ENCODE data around the gene GPC6. TPM values are rescaled to one million over a fixed set of nuclear protein-coding genes. Genes with fewer than 3 reads are reported as not detected.

The GPC6 gene
- total RNA-seq, 1 experiment from 2014 or later = 0.22 TPM

DNA sequence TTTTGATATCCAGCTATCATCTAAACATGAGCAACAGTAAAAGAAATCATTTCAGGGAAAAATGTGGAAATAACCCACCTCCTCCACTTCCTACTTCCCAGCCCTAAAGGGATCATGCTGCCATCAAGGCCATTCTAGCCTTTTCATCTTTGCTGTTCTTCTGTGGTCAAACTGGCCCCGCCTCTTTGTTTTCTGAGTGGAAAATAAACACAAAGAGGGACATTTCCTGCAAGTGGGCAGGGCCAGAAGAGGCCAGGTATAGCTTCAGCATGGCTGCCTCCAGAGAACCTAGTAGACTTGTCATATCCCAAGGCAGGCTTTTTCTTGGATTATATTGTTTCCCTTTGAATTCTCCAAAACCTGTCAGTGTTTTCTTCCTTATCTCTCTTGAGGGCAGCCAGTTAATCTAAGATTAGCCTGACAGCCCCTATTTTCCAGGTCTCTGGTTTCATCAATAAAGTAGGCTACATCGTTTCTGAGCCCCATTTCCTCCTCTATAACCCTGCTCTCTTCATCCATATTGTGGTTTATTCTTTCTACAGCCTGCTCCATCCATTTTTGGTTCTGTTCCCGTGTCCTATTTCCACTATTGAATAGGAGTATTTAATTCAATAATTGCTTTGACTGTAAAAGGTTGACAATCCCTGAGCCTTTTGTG is 117.6 kb downstream of the GPC6 start (continued):
- TF ChIP-seq, protein P1, sequence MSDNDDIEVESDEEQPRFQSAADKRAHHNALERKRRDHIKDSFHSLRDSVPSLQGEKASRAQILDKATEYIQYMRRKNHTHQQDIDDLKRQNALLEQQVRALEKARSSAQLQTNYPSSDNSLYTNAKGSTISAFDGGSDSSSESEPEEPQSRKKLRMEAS (IDR thresholded peaks at IDR 0.05) = no peak

DNA sequence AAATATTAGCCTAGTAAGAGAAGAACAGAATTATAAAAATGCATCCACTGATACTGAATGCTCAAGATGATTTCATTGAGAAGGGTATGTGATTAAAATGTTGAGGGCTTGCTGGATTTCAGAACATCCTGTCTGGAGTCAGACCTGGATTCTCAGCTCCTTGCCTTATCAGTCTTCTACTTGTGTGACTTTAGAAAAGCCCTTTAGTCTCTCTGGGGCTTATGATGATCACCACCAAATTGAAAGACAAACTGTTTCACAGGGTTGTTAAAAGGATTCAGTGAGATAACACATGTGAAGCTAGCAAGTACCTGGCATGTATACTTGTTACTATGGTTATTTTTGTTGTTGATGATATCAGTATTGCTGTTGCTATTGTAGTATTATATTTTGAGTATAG is 118.4 kb downstream of the GPC6 start:
- ATAC-seq (no peak), DNase-seq (ENCODE audit: low read depth, low spot score) (no peak)
- H2AFZ ChIP-seq (ENCODE audit: low read depth, low read length, poor library complexity, severe bottlenecking) = no peak overlapping the region
- H4K20me1 ChIP-seq (ENCODE audit: insufficient read depth) = no peaks in the 10 kb centered on the region
- POLR2A ChIA-PET = no interaction called here
- H3K27ac ChIP-seq (ENCODE audit: low read depth, low read length) = no peak overlapping the region
- H3K79me2 ChIP-seq (ENCODE audit: insufficient read depth, low read length) = no peaks in the 10 kb centered on the region
- no peaks in the 10 kb centered on the region; a peak in 1 of 4 replicates for H3K4me1 ChIP-seq (ENCODE audit: control insufficient read depth in 1 of 2, insufficient read depth in 2 of 2, low read length in 2 of 2)
- H3K9me3 ChIP-seq (ENCODE audit: control insufficient read depth in 1 of 2, insufficient read depth in 1 of 2, low read depth in 1 of 2, low read length in 2 of 2) = peaks cover 17 to 19% of the 10 kb centered on the region in 2 experiments; a peak in 3 of 4 replicates
- TF ChIP-seq, protein P1 (IDR thresholded peaks at IDR 0.05) = no peak
- TF ChIP-seq, protein P2, sequence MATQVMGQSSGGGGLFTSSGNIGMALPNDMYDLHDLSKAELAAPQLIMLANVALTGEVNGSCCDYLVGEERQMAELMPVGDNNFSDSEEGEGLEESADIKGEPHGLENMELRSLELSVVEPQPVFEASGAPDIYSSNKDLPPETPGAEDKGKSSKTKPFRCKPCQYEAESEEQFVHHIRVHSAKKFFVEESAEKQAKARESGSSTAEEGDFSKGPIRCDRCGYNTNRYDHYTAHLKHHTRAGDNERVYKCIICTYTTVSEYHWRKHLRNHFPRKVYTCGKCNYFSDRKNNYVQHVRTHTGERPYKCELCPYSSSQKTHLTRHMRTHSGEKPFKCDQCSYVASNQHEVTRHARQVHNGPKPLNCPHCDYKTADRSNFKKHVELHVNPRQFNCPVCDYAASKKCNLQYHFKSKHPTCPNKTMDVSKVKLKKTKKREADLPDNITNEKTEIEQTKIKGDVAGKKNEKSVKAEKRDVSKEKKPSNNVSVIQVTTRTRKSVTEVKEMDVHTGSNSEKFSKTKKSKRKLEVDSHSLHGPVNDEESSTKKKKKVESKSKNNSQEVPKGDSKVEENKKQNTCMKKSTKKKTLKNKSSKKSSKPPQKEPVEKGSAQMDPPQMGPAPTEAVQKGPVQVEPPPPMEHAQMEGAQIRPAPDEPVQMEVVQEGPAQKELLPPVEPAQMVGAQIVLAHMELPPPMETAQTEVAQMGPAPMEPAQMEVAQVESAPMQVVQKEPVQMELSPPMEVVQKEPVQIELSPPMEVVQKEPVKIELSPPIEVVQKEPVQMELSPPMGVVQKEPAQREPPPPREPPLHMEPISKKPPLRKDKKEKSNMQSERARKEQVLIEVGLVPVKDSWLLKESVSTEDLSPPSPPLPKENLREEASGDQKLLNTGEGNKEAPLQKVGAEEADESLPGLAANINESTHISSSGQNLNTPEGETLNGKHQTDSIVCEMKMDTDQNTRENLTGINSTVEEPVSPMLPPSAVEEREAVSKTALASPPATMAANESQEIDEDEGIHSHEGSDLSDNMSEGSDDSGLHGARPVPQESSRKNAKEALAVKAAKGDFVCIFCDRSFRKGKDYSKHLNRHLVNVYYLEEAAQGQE (IDR thresholded peaks at IDR 0.05; ENCODE audit: low read depth) = no peak
- no peak for TF ChIP-seq CBX3 (IDR thresholded peaks at IDR 0.05; ENCODE audit: low read depth)
- no peak for TF ChIP-seq RAD21 (IDR thresholded peaks at IDR 0.05; ENCODE audit: low read depth)
- no peak for TF ChIP-seq ELF1 (IDR thresholded peaks at IDR 0.05; ENCODE audit: borderline replicate concordance, low read depth)
- TF ChIP-seq SP1 (IDR thresholded peaks at IDR 0.05; ENCODE audit: low read depth) = no peak
- no peak for TF ChIP-seq CEBPB (IDR thresholded peaks at IDR 0.05; ENCODE audit: low read depth)
- TF ChIP-seq EZH2 (IDR thresholded peaks at IDR 0.05) = no peak
- no peak for TF ChIP-seq EZH2phosphoT487 (IDR thresholded peaks at IDR 0.05; ENCODE audit: borderline replicate concordance)
- H3K36me3 ChIP-seq (ENCODE audit: control insufficient read depth in 1 of 2, insufficient read depth in 2 of 2, low read length in 2 of 2) = no peaks in the 10 kb centered on the region
- H3K4me2 ChIP-seq (ENCODE audit: low read length) = no peak overlapping the region
- RAD21 ChIA-PET (ENCODE audit: low non-redundant PET in 1 of 2, low total read pairs in 2 of 2, uncharacterized antibody in 2 of 2, unreplicated experiment in 2 of 2) = no interaction called here
- BruUV-seq (replicated peaks) = no TSS peak
- no peaks in the 10 kb centered on the region for H3K9me2 ChIP-seq (ENCODE audit: insufficient read depth)
- CTCF ChIA-PET = no interaction called here
- intact Hi-C loops (cut with micrococcal nuclease) = no loop called here
- no peak overlapping the region for H3K9ac ChIP-seq (ENCODE audit: low read length)
- H3K27me3 ChIP-seq (ENCODE audit: insufficient read depth, low read length) = no peaks in the 10 kb centered on the region
- H3K4me3 ChIP-seq (replicated peaks in 1 of 2; ENCODE audit: low read depth in 1 of 2, low read length in 2 of 2) = no peak overlapping the region
